ENCODE data around the gene CST7. TPM values are rescaled to one million over a fixed set of nuclear protein-coding genes. Genes with fewer than 3 reads are reported as not detected.

The CST7 gene
- total RNA-seq, 1 donor from 2014 or later, result 0.25 TPM

GRCh38 chr20:24957326-24958016, 8.4 kb downstream of the CST7 start:
- Mint-ChIP-seq H3K9me3 (ENCODE audit: unreplicated experiment) (no peaks in the 10 kb centered on the region), H3K27ac (ENCODE audit: unreplicated experiment) (no peak overlapping the region), H3K36me3 (ENCODE audit: low read depth, unreplicated experiment) (peaks cover 12% of the 10 kb centered on the region), H3K4me3 (ENCODE audit: unreplicated experiment) (no peak overlapping the region), H3K4me1 (ENCODE audit: low read depth, unreplicated experiment) (no peaks in the 10 kb centered on the region), H3K27me3 (ENCODE audit: low read depth, unreplicated experiment) (no peaks in the 10 kb centered on the region)
- no peak for FAIRE-seq
- H4K20me1 ChIP-seq (ENCODE audit: insufficient read depth, low read length), result no peaks in the 10 kb centered on the region
- H3K9me3 ChIP-seq (ENCODE audit: insufficient read depth, low read depth, low read length), result no peaks in the 10 kb centered on the region
- H3K4me1 ChIP-seq (ENCODE audit: insufficient read depth, low read length), result no peaks in the 10 kb centered on the region
- no peaks in the 10 kb centered on the region for H3K27me3 ChIP-seq (ENCODE audit: insufficient read depth, low read length)
- no peak overlapping the region for H2AFZ ChIP-seq (ENCODE audit: low read depth, low read length)
- no peak for DNase-seq (ENCODE audit: low read depth)
- no peaks in the 10 kb centered on the region for H3K79me2 ChIP-seq (ENCODE audit: insufficient read depth, low read length)
- no peak overlapping the region for H3K4me3 ChIP-seq (ENCODE audit: insufficient read depth, low read depth, low read length)
- H3K27ac ChIP-seq (ENCODE audit: low read depth, low read length), result no peak overlapping the region
- TF ChIP-seq CTCF (IDR thresholded peaks at IDR 0.05; ENCODE audit: insufficient read depth, low read depth, low read length), result no peak
- TF ChIP-seq EZH2 (IDR thresholded peaks at IDR 0.05; ENCODE audit: insufficient read depth, low read length), result no peak
- H3K36me3 ChIP-seq (ENCODE audit: insufficient read depth, low read length), result no peaks in the 10 kb centered on the region
- no peak overlapping the region for H3K4me2 ChIP-seq (ENCODE audit: low read length)
- H3K9ac ChIP-seq (ENCODE audit: low read length), result no peak overlapping the region

GRCh38 chr20:24958506-24959385, 9.7 kb downstream of the CST7 start:
- Histone ChIP-seq H3K9ac (ENCODE audit: low read length) (no peak overlapping the region), H3K9me3 (ENCODE audit: insufficient read depth, low read depth, low read length) (no peaks in the 10 kb centered on the region), H3K4me3 (ENCODE audit: insufficient read depth, low read depth, low read length) (no peak overlapping the region), H2AFZ (ENCODE audit: low read depth, low read length) (no peak overlapping the region), H3K4me1 (ENCODE audit: insufficient read depth, low read length) (no peaks in the 10 kb centered on the region), H4K20me1 (ENCODE audit: insufficient read depth, low read length) (no peaks in the 10 kb centered on the region), H3K36me3 (ENCODE audit: insufficient read depth, low read length) (peaks cover 1% of the 10 kb centered on the region), H3K4me2 (ENCODE audit: low read length) (no peak overlapping the region), H3K27ac (ENCODE audit: low read depth, low read length) (no peak overlapping the region), H3K79me2 (ENCODE audit: insufficient read depth, low read length) (no peaks in the 10 kb centered on the region), H3K27me3 (ENCODE audit: insufficient read depth, low read length) (no peaks in the 10 kb centered on the region)
- Mint-ChIP-seq H3K9me3 (ENCODE audit: unreplicated experiment) (no peaks in the 10 kb centered on the region), H3K36me3 (ENCODE audit: low read depth, unreplicated experiment) (peaks cover 16% of the 10 kb centered on the region), H3K27me3 (ENCODE audit: low read depth, unreplicated experiment) (no peaks in the 10 kb centered on the region), H3K4me3 (ENCODE audit: unreplicated experiment) (no peak overlapping the region), H3K27ac (ENCODE audit: unreplicated experiment) (no peak overlapping the region), H3K4me1 (ENCODE audit: low read depth, unreplicated experiment) (no peaks in the 10 kb centered on the region)
- FAIRE-seq (no peak), DNase-seq (ENCODE audit: low read depth) (no peak)
- TF ChIP-seq EZH2 (IDR thresholded peaks at IDR 0.05; ENCODE audit: insufficient read depth, low read length) (no peak), CTCF (IDR thresholded peaks at IDR 0.05; ENCODE audit: insufficient read depth, low read depth, low read length) (no peak)
